GM21576 (cell line): ENCODE data around the gene POLR2H.

Experiments used
- ATAC-seq: cut with Tn5 transposase; IDR thresholded peaks from one replicate; pipeline ENCODE4 v1.9.1; 2021; ENCODE audit warnings: mild to moderate bottlenecking, moderate library complexity; ENCODE audit not compliant: unreplicated experiment

Gene POLR2H

DNA sequence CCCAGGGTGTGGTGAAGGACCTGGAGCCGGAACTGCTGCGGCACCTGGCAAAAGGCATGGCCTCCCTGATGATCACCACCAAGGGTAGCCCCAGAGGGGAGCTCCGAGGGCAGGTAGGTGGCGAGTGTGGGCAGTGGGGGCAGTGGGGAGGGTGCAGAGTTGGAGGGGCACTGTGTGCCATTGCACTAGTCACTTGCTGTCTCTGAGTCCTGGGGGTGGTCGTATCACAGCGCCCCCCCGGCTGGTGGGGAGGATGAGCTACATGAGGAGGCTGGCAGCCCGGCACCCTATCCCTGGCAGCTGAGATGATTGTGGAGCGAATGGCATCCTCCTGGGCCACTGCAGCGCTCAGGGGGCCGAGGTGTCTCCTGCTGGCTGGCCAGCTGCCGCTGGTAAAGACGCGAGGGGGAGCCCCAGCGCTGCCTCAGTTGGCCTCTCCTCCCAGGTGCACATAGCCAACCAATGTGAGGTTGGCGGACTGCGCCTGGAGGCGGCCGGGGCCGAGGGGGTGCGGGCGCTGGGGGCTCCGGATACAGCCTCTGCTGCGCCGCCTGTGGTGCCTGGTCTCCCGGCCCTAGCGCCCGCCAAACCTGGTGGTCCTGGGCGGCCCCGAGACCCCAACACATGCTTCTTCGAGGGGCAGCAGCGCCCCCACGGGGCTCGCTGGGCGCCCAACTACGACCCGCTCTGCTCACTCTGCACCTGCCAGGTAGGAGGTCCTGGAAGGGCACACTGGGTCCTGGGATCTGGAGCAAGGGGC lies 24.7 kb downstream of the POLR2H start:
- no peak for ATAC-seq

DNA sequence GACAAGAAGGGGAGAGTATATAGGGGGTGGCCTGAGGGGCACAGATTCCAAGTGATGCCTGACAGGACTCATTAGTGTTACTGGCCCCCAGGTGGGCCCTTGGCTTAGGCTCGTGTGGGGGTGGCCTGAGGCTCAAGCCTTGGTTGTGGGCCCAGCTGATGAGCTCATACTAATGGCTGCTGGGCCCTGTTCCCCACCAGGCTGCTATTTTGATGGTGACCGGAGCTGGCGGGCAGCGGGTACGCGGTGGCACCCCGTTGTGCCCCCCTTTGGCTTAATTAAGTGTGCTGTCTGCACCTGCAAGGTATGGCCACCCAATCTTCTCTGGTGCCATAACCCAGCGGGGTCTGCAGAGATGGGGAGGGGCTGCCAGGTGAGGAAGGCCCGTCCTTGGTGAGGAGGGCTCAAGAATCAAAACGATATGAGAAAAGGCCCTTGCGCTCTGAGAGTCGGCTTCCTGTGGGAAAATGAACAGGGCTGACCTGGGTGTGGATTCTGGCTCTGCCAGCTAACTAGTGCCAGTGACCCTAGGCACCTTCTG lies 25.7 kb downstream of the POLR2H start:
- ATAC-seq = no peak

DNA sequence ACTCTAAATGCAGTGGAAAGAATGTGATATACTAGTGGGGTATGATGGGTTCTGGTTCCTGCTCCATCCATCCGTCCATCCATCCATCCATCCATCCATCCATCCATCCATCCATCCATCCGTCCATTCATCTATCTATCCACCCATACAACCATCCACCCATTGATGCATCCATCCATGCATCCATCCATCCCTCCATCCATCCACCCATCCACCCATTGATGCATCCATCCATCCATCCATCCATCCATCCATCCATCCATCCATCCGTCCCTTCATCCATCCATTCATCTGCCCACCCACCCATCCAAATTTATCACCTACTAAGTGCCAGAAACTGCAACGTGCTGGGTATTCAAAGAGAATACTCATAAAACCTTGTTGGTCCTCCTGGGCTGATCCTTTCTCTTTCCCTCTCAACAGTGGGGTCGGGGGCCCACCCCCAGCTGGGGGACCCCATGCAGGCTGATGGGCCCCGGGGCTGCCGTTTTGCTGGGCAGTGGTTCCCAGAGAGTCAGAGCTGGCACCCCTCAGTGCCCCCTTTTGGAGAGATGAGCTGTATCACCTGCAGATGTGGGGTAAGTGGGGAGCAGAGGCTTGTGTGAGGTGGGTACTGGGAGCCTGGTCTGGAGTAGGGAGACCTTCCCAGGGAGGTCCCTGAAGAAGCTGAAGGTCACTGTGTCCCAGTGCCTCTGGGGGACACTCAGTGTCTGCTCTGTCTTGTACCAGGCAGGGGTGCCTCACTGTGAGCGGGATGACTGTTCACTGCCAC lies 26.8 kb downstream of the POLR2H start:
- ATAC-seq = no peak

DNA sequence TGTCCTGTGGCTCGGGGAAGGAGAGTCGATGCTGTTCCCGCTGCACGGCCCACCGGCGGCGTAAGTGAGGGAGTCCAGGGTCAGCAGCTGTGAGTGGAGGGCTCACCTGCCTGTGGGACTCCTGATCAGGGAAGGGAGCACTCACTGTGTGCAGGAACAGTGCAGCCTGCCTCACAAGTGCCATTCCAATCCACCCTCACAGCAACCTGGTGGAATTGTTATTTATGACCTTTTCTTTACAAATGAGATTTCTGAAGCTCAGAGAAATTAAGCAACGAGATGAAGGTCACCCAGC lies 27.4 kb downstream of the POLR2H start:
- no peak for ATAC-seq

DNA sequence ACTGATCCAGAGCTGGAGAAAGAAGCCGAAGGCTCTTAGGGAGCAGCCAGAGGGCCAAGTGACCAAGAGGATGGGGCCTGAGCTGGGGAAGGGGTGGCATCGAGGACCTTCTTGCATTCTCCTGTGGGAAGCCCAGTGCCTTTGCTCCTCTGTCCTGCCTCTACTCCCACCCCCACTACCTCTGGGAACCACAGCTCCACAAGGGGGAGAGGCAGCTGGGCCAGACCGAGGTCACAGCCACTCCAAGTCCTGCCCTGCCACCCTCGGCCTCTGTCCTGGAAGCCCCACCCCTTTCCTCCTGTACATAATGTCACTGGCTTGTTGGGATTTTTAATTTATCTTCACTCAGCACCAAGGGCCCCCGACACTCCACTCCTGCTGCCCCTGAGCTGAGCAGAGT lies 27.9 kb downstream of the POLR2H start:
- ATAC-seq = no peak

DNA sequence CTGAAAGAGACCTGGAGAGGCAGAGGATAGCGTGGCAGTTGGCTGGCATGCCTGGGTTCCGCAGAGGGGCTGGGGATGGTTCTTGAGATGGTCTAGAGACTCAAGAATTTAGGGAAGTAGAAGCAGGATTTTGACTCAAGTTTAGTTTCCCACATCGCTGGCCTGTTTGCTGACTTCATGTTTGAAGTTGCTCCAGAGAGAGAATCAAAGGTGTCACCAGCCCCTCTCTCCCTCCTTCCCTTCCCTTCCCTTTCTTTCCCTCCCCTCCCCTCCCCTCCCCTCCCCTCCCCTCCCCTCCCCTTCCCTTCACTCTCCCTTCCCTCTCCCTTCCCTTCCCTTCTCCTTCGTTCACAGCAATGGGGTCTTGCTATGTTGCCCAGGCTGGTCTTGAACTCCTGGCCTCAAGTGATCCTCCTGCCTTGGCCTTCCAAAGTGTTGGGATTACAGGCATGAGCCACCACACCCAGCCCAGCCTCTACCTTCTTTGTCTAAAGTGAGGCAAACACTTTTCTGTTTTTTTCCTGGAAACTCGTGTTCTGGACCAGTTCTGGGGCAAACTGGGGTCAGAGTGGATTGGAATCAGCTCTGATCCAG lies 28.5 kb downstream of the POLR2H start:
- ATAC-seq = no peak

DNA sequence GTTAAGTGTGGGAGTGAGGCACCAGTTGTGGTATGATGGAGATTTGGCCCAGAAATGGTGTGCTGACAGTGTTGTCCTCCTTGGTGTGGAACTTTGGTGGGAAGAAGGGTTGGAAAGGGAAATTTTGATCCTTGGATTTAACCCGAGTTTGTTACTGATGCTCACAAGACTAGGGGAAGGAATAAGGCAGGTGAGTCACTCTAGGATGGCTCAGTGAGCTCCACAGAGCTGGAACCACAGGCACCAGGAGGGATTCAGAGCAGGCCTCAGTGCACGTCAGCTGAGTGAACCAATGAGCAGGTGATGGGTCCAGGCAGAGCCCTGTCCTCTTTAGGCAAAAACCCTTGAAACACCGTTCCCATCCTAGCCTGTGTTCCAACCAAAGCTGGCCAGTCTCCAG lies 29.8 kb downstream of the POLR2H start:
- no peak for ATAC-seq

DNA sequence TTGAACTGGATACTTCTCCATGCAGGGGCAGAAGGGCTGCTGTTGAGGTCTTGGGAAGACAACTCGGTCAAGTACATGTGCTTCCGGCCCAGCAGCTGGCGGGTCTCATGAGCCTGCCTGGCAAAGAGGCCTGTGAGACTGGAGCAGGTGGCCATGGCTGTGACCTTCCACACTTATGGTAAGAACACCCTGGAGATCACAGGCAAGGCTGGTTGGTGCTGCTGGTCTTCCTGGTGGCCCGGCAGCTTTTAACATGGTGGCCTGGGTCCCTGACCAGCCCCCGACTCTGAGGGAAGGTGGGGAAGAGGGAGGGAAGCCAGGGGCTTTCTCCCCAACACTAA lies 33.8 kb downstream of the POLR2H start:
- no peak for ATAC-seq

DNA sequence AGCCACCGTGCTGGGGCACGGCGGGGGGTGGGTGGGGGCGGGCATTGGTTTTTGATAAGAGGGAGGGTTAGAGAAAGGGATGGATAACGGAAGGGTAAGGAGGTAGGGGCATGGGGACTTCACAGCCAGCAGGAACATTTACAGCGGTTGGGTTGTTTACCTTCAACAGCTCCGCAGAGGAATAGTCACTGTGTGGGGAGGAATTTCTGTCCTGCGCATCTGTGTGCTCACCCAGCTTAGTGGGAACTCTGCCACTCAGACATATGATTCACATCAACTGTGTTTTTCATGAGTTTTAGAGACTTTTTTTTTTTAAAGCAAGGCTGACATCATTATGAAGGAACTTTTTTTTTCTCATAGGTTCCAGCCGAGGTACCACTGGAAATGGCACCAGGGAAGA lies 37.9 kb downstream of the POLR2H start:
- ATAC-seq = no peak

DNA sequence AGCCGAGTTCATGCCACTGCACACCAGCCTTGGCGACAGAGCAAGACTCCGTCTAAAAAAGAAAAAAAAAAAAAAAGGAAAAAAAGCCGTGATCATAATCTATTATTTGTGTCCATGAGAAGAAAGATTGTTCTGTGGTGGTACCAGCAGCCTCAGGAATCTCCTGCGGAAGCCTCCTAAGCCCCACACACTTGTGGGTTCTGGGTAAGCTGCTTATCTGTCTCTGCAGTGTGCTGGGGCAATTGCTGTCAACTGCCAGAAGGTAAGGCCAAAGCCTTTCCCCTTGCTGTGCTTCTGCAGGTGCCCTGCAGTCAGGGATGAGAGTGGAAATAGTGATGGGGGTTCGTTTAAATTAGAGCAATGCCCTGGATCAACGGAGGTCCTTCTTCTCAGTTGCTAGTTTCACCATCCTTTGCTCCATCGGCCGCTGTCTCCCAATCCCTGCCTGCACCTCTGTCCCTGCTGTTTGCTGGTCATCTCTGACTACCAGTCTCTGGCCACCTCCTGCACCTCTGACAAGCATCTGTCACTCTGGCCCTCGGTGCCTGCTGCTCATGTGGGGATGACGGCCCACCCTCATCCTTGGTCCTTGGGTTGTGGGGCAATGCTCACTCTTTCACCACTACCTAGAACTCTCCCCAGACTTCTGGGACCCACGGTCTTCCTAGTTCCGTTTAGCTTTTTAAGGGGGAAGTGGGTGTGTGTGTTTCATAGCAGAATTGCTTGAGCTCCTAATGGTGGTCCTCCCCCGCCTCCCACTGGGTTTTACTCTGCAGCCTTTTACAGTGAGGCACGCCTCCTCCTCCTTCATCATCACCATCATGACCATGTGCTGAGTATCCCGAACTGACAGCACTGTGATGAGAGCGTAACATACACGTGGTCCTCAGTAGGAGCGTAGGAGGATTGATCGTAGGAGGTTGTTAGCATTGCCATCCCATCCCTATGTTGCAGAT lies 43.8 kb downstream of the POLR2H start:
- no peak for ATAC-seq

DNA sequence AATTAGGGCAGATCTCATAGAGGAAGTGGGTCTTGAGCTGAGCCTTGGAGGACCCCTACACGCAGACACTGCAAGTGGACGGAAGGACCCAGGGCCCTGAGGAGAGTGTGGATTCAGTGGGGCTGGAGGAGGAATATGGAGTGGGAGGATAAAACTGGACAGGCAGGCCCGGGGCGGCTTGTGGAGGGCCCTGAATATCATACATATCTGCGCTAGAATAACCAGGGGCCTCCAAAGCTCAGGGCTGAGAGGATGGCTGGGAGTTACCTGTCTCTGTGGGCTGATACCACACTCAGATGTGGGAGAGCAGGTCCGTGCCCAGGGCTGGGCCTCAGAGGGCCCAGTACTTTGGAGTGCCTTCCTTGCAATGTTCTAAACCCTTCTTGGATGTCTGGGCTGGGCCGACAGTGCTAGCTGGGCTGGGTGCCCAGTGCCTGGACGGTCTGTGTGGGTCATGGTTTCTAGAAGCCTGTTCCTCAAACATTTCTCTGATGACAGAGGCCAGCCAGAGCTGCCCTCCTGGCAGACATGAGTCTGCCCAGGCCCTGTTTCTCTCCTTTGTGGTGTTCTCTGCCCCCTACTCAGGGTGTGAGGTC lies 47.9 kb downstream of the POLR2H start:
- ATAC-seq = no peak

DNA sequence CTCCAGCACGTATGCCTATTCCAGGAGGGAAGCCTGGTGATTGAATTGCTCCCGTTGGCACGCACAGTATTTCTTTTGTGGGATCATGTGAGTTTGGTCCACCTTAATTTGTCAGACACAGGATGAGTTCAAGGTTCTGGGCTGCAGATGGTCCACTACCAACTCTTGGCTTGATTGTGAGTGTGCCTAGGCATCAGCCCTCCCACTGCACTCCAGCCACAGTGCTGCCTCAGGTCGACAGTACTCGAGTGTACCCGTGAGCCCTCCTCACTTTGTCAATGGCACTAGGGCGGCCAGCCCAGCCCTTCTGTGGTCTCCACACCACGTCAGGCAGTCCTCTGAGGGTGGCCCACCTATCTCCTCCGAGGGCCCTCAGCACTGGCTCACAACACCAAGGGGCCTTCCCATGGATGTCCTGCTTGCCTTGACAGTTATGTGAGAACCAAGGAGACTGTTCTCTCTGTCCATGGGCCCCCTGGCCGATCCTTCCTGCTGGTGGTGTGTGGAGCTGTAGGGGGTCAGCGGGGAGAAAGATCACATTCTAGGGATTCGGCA lies 48.5 kb downstream of the POLR2H start:
- ATAC-seq = no peak

DNA sequence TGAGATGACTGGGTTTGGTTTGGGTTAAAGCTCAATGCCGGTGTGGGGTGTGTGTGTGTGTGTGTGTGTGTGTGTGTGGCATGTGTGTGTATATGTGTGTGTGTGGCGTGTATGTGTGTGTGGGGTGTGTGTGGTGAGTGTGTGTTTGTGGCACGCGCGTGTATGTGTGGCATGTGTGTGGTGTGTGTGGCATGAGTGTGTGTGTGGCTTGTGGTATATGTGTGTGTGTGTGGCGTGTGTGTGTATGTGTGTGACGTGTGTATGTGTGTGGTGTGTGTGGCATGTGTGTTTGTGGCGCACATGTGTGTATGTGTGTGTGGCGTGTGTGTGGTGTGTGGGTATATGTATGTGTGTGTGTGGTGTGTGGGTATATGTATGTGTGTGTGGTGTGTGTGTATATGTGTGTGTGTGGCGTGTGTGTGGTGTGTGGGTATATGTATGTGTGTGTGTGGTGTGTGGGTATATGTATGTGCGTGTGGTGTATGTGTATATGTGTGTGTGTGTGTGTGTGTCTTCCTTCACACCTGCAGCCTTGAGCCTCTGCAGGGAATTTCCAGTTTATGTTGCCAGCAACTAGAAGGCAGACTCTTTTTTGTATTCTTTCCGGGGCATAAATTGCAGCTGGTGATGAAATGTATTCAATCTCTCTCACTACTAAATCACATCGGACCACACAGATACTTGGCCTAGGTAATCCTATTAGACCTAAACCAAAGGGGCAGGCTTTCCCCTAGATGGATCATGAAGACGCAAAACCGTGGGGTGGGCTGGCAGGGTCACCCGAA lies 53.1 kb downstream of the POLR2H start:
- no peak for ATAC-seq

DNA sequence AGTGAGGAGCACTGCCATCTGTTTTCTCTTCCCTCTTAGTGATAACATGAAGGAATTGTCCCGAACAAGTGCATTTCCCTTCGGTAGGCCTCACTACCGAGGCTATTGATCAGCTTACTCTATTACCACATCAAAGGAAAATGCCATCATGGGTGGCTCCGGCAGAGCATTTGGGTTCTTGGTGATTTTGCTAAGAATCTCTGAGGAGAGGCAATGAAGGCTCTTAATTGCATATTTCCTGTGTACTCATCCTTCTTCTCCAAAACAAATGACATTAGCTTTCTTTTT lies 53.6 kb downstream of the POLR2H start:
- ATAC-seq = no peak

DNA sequence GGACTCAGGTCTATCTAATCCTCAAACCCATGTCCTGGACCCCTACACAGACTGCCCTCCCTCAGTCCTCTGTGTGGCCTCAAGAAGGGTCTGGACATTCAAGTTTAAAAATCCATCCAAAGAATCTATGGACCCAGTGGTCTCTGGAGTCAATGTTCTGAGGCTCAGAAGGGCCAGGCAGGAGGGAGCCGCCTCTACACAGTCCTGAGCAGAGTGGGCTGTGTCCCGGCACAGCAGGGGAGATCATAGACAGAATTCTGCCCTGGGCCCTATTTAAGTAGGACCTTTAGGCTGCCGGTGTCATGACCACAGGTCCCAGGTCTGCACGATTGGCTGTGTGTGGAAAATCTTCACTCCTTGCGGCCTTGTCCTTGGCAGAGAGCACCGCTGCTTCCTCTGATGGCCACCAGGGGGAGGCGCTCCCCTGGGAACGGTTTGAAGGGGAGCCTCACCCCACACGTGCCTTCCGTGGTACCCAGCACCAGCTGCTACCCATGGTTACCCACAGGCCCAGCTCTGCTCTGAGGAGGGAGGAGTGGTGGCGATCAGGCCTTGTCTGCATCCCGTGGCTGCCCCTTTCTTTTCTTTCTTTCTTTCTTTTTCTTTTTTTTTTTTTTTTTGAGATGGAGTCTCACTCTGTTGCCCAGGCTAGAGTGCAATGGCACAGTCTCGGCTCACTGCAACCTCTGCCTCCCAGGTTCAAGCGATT lies 56.3 kb downstream of the POLR2H start:
- ATAC-seq = peak; percentile 93
